ENCODE results near the gene SDK1. TPM values are rescaled to one million over a fixed set of nuclear protein-coding genes. Genes with fewer than 3 reads are reported as not detected.

SDK1 gene
- total RNA-seq, 1 experiment from 2014 or later: 9.3 TPM

GRCh38 chr7:4067874-4068273 is 766.8 kb downstream of the SDK1 start (continued):
- TF ChIP-seq HMGXB4 (CRISPR knock-in tag; IDR thresholded peaks at IDR 0.05): no peak
- TF ChIP-seq JUN (CRISPR knock-in tag; IDR thresholded peaks at IDR 0.05): no peak
- TF ChIP-seq IRF1 (CRISPR knock-in tag; IDR thresholded peaks at IDR 0.05): no peak
- no peak for TF ChIP-seq HMGA2 (CRISPR knock-in tag; IDR thresholded peaks at IDR 0.05)
- no peak for TF ChIP-seq NR3C1 (CRISPR knock-in tag; conservative IDR thresholded peaks at IDR 0.05; ENCODE audit: low read depth)
- TF ChIP-seq SMAD4 (CRISPR knock-in tag; IDR thresholded peaks at IDR 0.05): no peak
- TF ChIP-seq NFATC4 (CRISPR knock-in tag; IDR thresholded peaks at IDR 0.05): no peak
- TF ChIP-seq GRHL2 (CRISPR knock-in tag; IDR thresholded peaks at IDR 0.05; ENCODE audit: insufficient replicate concordance, severe bottlenecking): no peak
- no peak for TF ChIP-seq KAT7 (CRISPR knock-in tag; IDR thresholded peaks at IDR 0.05; ENCODE audit: borderline replicate concordance)
- no peak for TF ChIP-seq ZNF512 (CRISPR knock-in tag; IDR thresholded peaks at IDR 0.05; ENCODE audit: borderline replicate concordance)
- no peak for TF ChIP-seq ATF1 (CRISPR knock-in tag; IDR thresholded peaks at IDR 0.05)

GRCh38 chr7:4068286-4068685 is 767.2 kb downstream of the SDK1 start:
- CTCF ChIA-PET: no interaction called here
- POLR2A ChIA-PET: no interaction called here
- no peaks in the 10 kb centered on the region; the same call in 1 of the 2 replicates for H3K27me3 Mint-ChIP-seq (ENCODE audit: low read depth)
- H3K27ac Mint-ChIP-seq: no peak overlapping the region
- H3K36me3 Mint-ChIP-seq: peaks cover 2% of the 10 kb centered on the region; the same call in 1 of the 2 replicates
- H3K4me3 Mint-ChIP-seq: no peak overlapping the region
- ATAC-seq (no peak), DNase-seq (ENCODE audit: low spot score) (no peak)
- H3K4me1 Mint-ChIP-seq: peaks cover 22% of the 10 kb centered on the region
- H3K9me3 Mint-ChIP-seq: no peaks in the 10 kb centered on the region
- TF ChIP-seq CREM (CRISPR knock-in tag; IDR thresholded peaks at IDR 0.05) (no peak), ELF4 (CRISPR knock-in tag; IDR thresholded peaks at IDR 0.05; ENCODE audit: low read depth) (no peak), ZNF317 (CRISPR knock-in tag; IDR thresholded peaks at IDR 0.05; ENCODE audit: borderline replicate concordance, low read depth) (no peak), AFF4 (CRISPR knock-in tag; IDR thresholded peaks at IDR 0.05; ENCODE audit: borderline replicate concordance) (no peak), ZNF425 (CRISPR knock-in tag; conservative IDR thresholded peaks at IDR 0.05) (no peak), PRRX2 (CRISPR knock-in tag; IDR thresholded peaks at IDR 0.05) (no peak), RORB (CRISPR knock-in tag; IDR thresholded peaks at IDR 0.05) (no peak), GRHL2 (CRISPR knock-in tag; IDR thresholded peaks at IDR 0.05; ENCODE audit: insufficient replicate concordance, severe bottlenecking) (no peak), EMX1 (CRISPR knock-in tag; IDR thresholded peaks at IDR 0.05) (no peak), ZNF396 (CRISPR knock-in tag; IDR thresholded peaks at IDR 0.05; ENCODE audit: borderline replicate concordance) (no peak), ZNF138 (CRISPR knock-in tag; conservative IDR thresholded peaks at IDR 0.05) (no peak), ZSCAN18 (CRISPR knock-in tag; IDR thresholded peaks at IDR 0.05) (no peak)

All from WTC11 (cell line).